GM12878 (cell line): ENCODE results near the gene DLST. TPM values are rescaled to one million over a fixed set of nuclear protein-coding genes. Genes with fewer than 3 reads are reported as not detected.

Source experiments
- EED ChIP-seq: sonication (generic); IDR thresholded peaks from 2 replicates; pipeline ENCODE4 v1.6.1; 2016; ENCODE audit warnings: antibody characterized with exemption, low read depth
- JUNB ChIP-seq: IDR thresholded peaks from 2 replicates; pipeline ENCODE4 v1.6.1; 2016; ENCODE audit warnings: antibody characterized with exemption, mild to moderate bottlenecking
- SIX5 ChIP-seq: IDR thresholded peaks from 2 replicates; pipeline ENCODE4 v1.6.1; 2011; ENCODE audit warnings: mild to moderate bottlenecking, low read depth, low read length, moderate library complexity; ENCODE audit not compliant: severe bottlenecking
- YBX1 ChIP-seq: fragments of 450-650 bp; IDR thresholded peaks from 2 replicates; pipeline ENCODE4 v1.6.1; 2016; ENCODE audit warnings: antibody characterized with exemption
- ZZZ3 ChIP-seq: IDR thresholded peaks from 2 replicates; pipeline ENCODE4 v1.6.1; 2011; ENCODE audit warnings: low read depth; ENCODE audit not compliant: control insufficient read depth, insufficient read length
- polyA plus RNA-seq, 11 experiments: library from polyadenylated mRNA; depleted of rRNA in 4 of 11; unstranded in 6 of 11; stranded (reverse) in 5 of 11; fragments of >200 nt; fragmentation: Nextera tagmentation in 4 of 11; fragmentation: Illumina TruSeq in 1 of 11; extraction: Ambion mirVana in 4 of 11; extraction: Trizol in 1 of 11; gene quantifications; 1 replicate in 1 of 11; 2 replicates in 10 of 11; pipeline versions ENCODE4 v1.2.1 to v1.2.3, GENCODE V29; 2011 to 2016; ENCODE audit warnings: inconsistent platforms in 2 of 11, missing spikeins in 2 of 11, low read depth in 1 of 11
- total RNA-seq, 4 experiments: library from RNA; depleted of rRNA in 3 of 4; stranded (reverse); fragments of >200 nt in 3 of 4; fragmentation: Illumina TruSeq in 1 of 4; extraction: Trizol in 1 of 4; gene quantifications; 2 replicates each; pipeline versions ENCODE4 v1.2.1 to v1.2.3, GENCODE V29; 2013 to 2021
- TF ChIP-seq, protein P1 (sequence below): fragments of 450-650 bp; IDR thresholded peaks from 2 replicates; pipeline ENCODE4 v1.6.1; 2014; ENCODE audit warnings: mild to moderate bottlenecking
- TF ChIP-seq, protein P2 (sequence below): fragments of 150-350 bp; IDR thresholded peaks from 2 replicates; pipeline ENCODE4 v1.6.1; 2016; ENCODE audit warnings: low read depth, low read length
- TF ChIP-seq, protein P3 (sequence below): IDR thresholded peaks from 2 replicates; pipeline ENCODE4 v1.6.1; 2012; ENCODE audit warnings: low read depth, low read length, improper control_type of control experiment

DLST gene
- total and polyA plus RNA-seq, 10 of the 15 experiments (the other 5 are each of a cell fraction or from before 2014, with no cell fraction given): 2.9 to 141 (median 67.7) TPM

DNA sequence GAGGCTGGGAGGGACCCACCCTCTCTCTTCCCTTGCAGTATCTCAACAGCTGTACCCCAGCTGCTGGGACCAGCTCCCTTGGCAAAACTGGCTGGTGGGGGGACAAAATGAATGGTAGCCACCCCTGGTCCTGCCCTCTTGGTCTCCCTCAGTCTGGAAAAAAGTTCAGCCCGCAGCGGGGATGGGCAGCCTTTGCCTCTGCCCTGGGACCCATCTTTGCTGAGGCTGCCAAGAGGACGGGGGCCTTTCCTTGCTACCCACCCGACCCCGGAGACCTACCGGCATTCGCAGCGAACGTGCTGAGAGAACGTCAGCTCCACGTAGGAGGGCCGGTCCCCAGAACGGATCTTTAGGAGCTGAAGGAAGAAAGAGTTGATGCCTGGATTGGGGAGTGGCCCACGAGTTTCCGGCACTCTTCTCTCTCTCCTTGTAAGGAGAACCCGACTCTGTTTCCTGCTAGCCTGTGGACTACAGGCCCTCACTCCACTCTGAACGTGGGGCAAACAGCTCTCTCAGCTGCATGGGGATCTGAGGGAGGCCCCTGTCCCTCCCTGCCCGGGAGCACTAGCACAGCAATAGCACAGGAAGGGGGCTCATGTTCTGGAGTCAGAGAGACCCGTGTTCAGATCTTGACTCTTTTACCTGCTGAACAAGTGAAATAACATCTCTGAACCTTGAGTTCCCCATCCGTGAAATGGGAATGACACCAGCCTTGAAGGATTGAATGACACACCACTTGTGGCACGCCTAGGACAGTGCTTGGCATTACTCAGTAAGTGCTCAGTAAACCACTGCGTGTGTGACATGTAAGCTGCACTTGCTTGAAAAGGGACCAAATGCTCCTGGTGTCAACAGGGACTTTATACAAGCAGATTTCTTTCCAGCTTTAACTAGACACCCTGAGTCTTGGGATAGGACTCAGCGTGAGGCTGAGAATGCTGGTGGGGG is 66.8 kb downstream of the DLST start (continued):
- TF ChIP-seq, protein P1, sequence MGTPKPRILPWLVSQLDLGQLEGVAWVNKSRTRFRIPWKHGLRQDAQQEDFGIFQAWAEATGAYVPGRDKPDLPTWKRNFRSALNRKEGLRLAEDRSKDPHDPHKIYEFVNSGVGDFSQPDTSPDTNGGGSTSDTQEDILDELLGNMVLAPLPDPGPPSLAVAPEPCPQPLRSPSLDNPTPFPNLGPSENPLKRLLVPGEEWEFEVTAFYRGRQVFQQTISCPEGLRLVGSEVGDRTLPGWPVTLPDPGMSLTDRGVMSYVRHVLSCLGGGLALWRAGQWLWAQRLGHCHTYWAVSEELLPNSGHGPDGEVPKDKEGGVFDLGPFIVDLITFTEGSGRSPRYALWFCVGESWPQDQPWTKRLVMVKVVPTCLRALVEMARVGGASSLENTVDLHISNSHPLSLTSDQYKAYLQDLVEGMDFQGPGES: no peak
- no peak for TF ChIP-seq SIX5
- no peak for TF ChIP-seq YBX1
- TF ChIP-seq, protein P2, sequence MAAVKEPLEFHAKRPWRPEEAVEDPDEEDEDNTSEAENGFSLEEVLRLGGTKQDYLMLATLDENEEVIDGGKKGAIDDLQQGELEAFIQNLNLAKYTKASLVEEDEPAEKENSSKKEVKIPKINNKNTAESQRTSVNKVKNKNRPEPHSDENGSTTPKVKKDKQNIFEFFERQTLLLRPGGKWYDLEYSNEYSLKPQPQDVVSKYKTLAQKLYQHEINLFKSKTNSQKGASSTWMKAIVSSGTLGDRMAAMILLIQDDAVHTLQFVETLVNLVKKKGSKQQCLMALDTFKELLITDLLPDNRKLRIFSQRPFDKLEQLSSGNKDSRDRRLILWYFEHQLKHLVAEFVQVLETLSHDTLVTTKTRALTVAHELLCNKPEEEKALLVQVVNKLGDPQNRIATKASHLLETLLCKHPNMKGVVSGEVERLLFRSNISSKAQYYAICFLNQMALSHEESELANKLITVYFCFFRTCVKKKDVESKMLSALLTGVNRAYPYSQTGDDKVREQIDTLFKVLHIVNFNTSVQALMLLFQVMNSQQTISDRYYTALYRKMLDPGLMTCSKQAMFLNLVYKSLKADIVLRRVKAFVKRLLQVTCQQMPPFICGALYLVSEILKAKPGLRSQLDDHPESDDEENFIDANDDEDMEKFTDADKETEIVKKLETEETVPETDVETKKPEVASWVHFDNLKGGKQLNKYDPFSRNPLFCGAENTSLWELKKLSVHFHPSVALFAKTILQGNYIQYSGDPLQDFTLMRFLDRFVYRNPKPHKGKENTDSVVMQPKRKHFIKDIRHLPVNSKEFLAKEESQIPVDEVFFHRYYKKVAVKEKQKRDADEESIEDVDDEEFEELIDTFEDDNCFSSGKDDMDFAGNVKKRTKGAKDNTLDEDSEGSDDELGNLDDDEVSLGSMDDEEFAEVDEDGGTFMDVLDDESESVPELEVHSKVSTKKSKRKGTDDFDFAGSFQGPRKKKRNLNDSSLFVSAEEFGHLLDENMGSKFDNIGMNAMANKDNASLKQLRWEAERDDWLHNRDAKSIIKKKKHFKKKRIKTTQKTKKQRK: no peak
- TF ChIP-seq ZZZ3: no peak
- no peak for TF ChIP-seq EED
- no peak for TF ChIP-seq JUNB
- TF ChIP-seq, protein P3, sequence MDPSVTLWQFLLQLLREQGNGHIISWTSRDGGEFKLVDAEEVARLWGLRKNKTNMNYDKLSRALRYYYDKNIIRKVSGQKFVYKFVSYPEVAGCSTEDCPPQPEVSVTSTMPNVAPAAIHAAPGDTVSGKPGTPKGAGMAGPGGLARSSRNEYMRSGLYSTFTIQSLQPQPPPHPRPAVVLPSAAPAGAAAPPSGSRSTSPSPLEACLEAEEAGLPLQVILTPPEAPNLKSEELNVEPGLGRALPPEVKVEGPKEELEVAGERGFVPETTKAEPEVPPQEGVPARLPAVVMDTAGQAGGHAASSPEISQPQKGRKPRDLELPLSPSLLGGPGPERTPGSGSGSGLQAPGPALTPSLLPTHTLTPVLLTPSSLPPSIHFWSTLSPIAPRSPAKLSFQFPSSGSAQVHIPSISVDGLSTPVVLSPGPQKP: no peak
